Endothelial cell of umbilical vein (primary cell): ENCODE data around the gene MED15. TPM values are rescaled to one million over a fixed set of nuclear protein-coding genes. Genes with fewer than 3 reads are reported as not detected.

Experiments
- BruUV-seq: library from RNA; stranded (reverse); fragments of 400-500 nt; replicated peaks from 2 replicates; lab custom pipeline; 2021; lab: Mats Ljungman, UMichigan
- CTCF ChIA-PET: fragments of 300-600, 350-600 bp; sonication (Branson Sonifier 250); formaldehyde crosslinking; loops from one replicate; lab custom pipeline; 2021; ENCODE audit warnings: antibody characterized with exemption, inconsistent platforms; lab: Charles Lee
- POLR2A ChIA-PET: fragments of 300-600, 350-600 bp; sonication (Branson Sonifier 250); formaldehyde crosslinking; loops from one replicate; lab custom pipeline; 2021; ENCODE audit warnings: antibody characterized with exemption, inconsistent platforms; lab: Charles Lee
- DNase-seq: peaks from one replicate; pipeline ENCODE4 v3.0.0-alpha.2; 2011; ENCODE audit warnings: low read depth, low spot score
- FAIRE-seq: peaks from 2 replicates; lab custom pipeline; 2011; peaks lifted over from hg19 to GRCh38; lab: Jason Lieb, UNC
- H2AFZ ChIP-seq: 2 replicates; pipeline ENCODE4 v1.6.0; 2012; ENCODE audit warnings: low read depth, low read length, control low read depth, inconsistent platforms
- H3K27ac ChIP-seq: 2 replicates; pipeline ENCODE4 v1.5.1; 2011; ENCODE audit warnings: low read depth, mild to moderate bottlenecking, control low read depth, low read length, moderate library complexity; ENCODE audit not compliant: insufficient read depth
- H3K27me3 ChIP-seq, 2 experiments: 2 replicates each; pipeline versions ENCODE4 v1.6.0 to v1.6.1; 2011; ENCODE audit warnings: low read length in 2 of 2, mixed read lengths in 1 of 2; ENCODE audit not compliant: control insufficient read depth in 2 of 2, insufficient read depth in 2 of 2
- H3K36me3 ChIP-seq, 2 experiments: 2 replicates in 1 of 2; 3 replicates in 1 of 2; pipeline ENCODE4 v1.5.1; 2011; ENCODE audit warnings: low read length in 2 of 2, mild to moderate bottlenecking in 1 of 2, moderate library complexity in 1 of 2; ENCODE audit not compliant: control insufficient read depth in 2 of 2, insufficient read depth in 2 of 2; ENCODE audit errors: extremely low read depth in 1 of 2
- H3K4me1 ChIP-seq: 3 replicates; pipeline ENCODE4 v1.5.1; 2011; ENCODE audit warnings: mild to moderate bottlenecking, low read length; ENCODE audit not compliant: control insufficient read depth, insufficient read depth; ENCODE audit errors: extremely low read depth
- H3K4me2 ChIP-seq: 2 replicates; pipeline ENCODE4 v1.6.1; 2011; ENCODE audit warnings: low read length, control low read depth, mixed read lengths; ENCODE audit not compliant: insufficient read depth
- H3K4me3 ChIP-seq, 3 experiments: fragments of 200-600 bp in 1 of 3; sonication (generic), shearing (Covaris generic) in 1 of 3; replicated peaks in 1 of 3; 2 replicates each; pipeline ENCODE4 v1.5.1; 2011 to 2016; ENCODE audit warnings: control low read depth in 3 of 3, low read length in 3 of 3, mild to moderate bottlenecking in 2 of 3, inconsistent platforms in 1 of 3, low read depth in 1 of 3, moderate library complexity in 1 of 3; ENCODE audit not compliant: insufficient read depth in 1 of 3
- H3K79me2 ChIP-seq: 2 replicates; pipeline ENCODE4 v1.6.0; 2012; ENCODE audit warnings: low read length, inconsistent platforms; ENCODE audit not compliant: control insufficient read depth, insufficient read depth
- H3K9ac ChIP-seq: replicated peaks from 2 replicates; pipeline ENCODE3; 2011; ENCODE audit warnings: low read length, control low read depth; ENCODE audit not compliant: insufficient read depth; ENCODE audit errors: extremely low read depth
- H3K9me1 ChIP-seq: replicated peaks from 3 replicates; pipeline ENCODE4 v1.6.0; 2011; ENCODE audit warnings: mild to moderate bottlenecking, low read length; ENCODE audit not compliant: control insufficient read depth, insufficient read depth; ENCODE audit errors: extremely low read depth
- H3K9me3 ChIP-seq: replicated peaks from 2 replicates; pipeline ENCODE4 v1.5.1; 2012; ENCODE audit warnings: low read length, inconsistent platforms; ENCODE audit not compliant: control insufficient read depth, insufficient read depth
- H4K20me1 ChIP-seq: replicated peaks from 2 replicates; pipeline ENCODE3; 2011; ENCODE audit warnings: mild to moderate bottlenecking, low read length; ENCODE audit not compliant: control insufficient read depth, insufficient read depth; ENCODE audit errors: extremely low read depth
- EZH2 ChIP-seq: IDR thresholded peaks from 2 replicates; pipeline ENCODE4 v1.6.1; 2012; ENCODE audit warnings: borderline replicate concordance, low read depth, mild to moderate bottlenecking, moderate library complexity, low read length, inconsistent platforms; ENCODE audit not compliant: severe bottlenecking
- FOS ChIP-seq: IDR thresholded peaks from 2 replicates; pipeline ENCODE4 v1.6.1; 2011; ENCODE audit warnings: mild to moderate bottlenecking, low read length, moderate library complexity, borderline replicate concordance; ENCODE audit not compliant: insufficient read depth
- GATA2 ChIP-seq: IDR thresholded peaks from 2 replicates; pipeline ENCODE4 v1.7.0; 2011; ENCODE audit warnings: low read depth, mild to moderate bottlenecking, moderate library complexity, mixed read lengths, low read length; ENCODE audit not compliant: insufficient read length, insufficient read depth
- JUN ChIP-seq: IDR thresholded peaks from 2 replicates; pipeline ENCODE4 v1.6.1; 2011; ENCODE audit warnings: borderline replicate concordance, low read depth; ENCODE audit not compliant: insufficient read length, insufficient read depth
- MYC ChIP-seq: IDR thresholded peaks from one replicate; pipeline ENCODE4 v1.6.1; 2011; ENCODE audit warnings: mild to moderate bottlenecking, low read depth, low read length
- POLR2A ChIP-seq: IDR thresholded peaks from 2 replicates; pipeline ENCODE4 v1.6.1; 2012; ENCODE audit warnings: low read depth, mild to moderate bottlenecking, control low read depth, low read length
- POLR2AphosphoS5 ChIP-seq: IDR thresholded peaks from 2 replicates; pipeline ENCODE4 v1.6.1; 2012; ENCODE audit warnings: low read depth, mild to moderate bottlenecking, control low read depth, low read length, moderate library complexity; ENCODE audit not compliant: insufficient read depth
- dilution Hi-C: fragments of 300-500 bp; cut with MboI; formaldehyde crosslinking; loops from one replicate; pipeline ENCODE4 v1.15.0; 2019; ENCODE audit warnings: low sequenced_read_pairs; ENCODE audit not compliant: extremely low pct_ligation_motif_present
- intact Hi-C: fragments of 100-400 bp; cut with micrococcal nuclease; formaldehyde crosslinking; loops from one replicate; pipeline ENCODE4 v1.10.0; 2022
- polyA plus RNA-seq, 4 experiments: library from polyadenylated mRNA; depleted of rRNA in 3 of 4; stranded (reverse) in 3 of 4; unstranded in 1 of 4; fragments of >200 nt; gene quantifications; 2 replicates each; pipeline versions ENCODE4 v1.2.1 to v1.2.3, GENCODE V29; 2011 to 2012; ENCODE audit warnings: missing spikeins in 1 of 4
- total RNA-seq: library from RNA; stranded (reverse); gene quantifications from 2 replicates; pipeline ENCODE4 v1.2.3, GENCODE V29; 2021
- TF ChIP-seq, protein P1 (sequence below): IDR thresholded peaks from 2 replicates; pipeline ENCODE4 v1.6.1; 2011; ENCODE audit not compliant: insufficient read depth, insufficient read length
- TF ChIP-seq, protein P2 (sequence below), 2 donors: IDR thresholded peaks; 1 replicate in 1 of 2; 2 replicates in 1 of 2; pipeline ENCODE4 v1.5.1; 2011; ENCODE audit warnings: low read length in 2 of 2, mild to moderate bottlenecking in 2 of 2, moderate library complexity in 2 of 2, control low read depth in 1 of 2, inconsistent platforms in 1 of 2, low read depth in 1 of 2; ENCODE audit not compliant: insufficient read depth in 1 of 2; ENCODE audit errors: extremely low read depth in 1 of 2

Gene MED15
- total and polyA plus RNA-seq, 2 donors (not counting 3 experiments of a cell fraction or from before 2014, with no cell fraction given) = 68.1 to 138 TPM

- CTCF ChIA-PET = no interaction called here
- H3K9me1 ChIP-seq = no peaks in the 10 kb centered on the region
- H3K4me3 ChIP-seq = no peak overlapping the region
- peaks cover 2% of the 10 kb centered on the region for H4K20me1 ChIP-seq
- FAIRE-seq = no peak
- no peak overlapping the region for H3K27ac ChIP-seq
- no peaks in the 10 kb centered on the region for H3K27me3 ChIP-seq
- no peak for DNase-seq
- H3K9ac ChIP-seq = no peak overlapping the region
- dilution Hi-C loops = no loop called here
- peaks cover 5% of the 10 kb centered on the region for H3K4me1 ChIP-seq
- TF ChIP-seq EZH2 (no peak), POLR2A (no peak), POLR2AphosphoS5 (no peak)
- H3K36me3 ChIP-seq = peaks cover 0 to 4% of the 10 kb centered on the region in 2 experiments
- H3K79me2 ChIP-seq = peaks cover 5% of the 10 kb centered on the region
- H3K9me3 ChIP-seq = no peaks in the 10 kb centered on the region
- no peak overlapping the region for H2AFZ ChIP-seq
- intact Hi-C loops = loop anchor here (10.0 kb wide), 1 partner anchor 166 kb away; the partner anchor contains the start of gene DGCR6L
- no peak overlapping the region for H3K4me2 ChIP-seq
- BruUV-seq = no TSS peak
- POLR2A ChIA-PET = no interaction called here
These were observed 16.5 kb upstream of the MED15 start for GRCh38 chr22:20490941-20491307.

GRCh38 chr22:20491346-20491745 lies 16.1 kb upstream of the MED15 start:
- DNase-seq = no peak
- POLR2A ChIA-PET = no interaction called here
- Histone ChIP-seq H3K4me3 (no peak overlapping the region), H3K9me1 (no peaks in the 10 kb centered on the region), H3K9me3 (no peaks in the 10 kb centered on the region), H3K79me2 (peaks cover 5% of the 10 kb centered on the region), H3K36me3 (peaks cover 0 to 4% of the 10 kb centered on the region in 2 experiments), H3K27ac (no peak overlapping the region), H3K9ac (no peak overlapping the region), H4K20me1 (peaks cover 2% of the 10 kb centered on the region), H3K4me2 (no peak overlapping the region), H2AFZ (no peak overlapping the region), H3K4me1 (peaks cover 8% of the 10 kb centered on the region), H3K27me3 (no peaks in the 10 kb centered on the region)
- dilution Hi-C loops = no loop called here
- FAIRE-seq = no peak
- TF ChIP-seq MYC (no peak), JUN (no peak), FOS (no peak), GATA2 (no peak), POLR2AphosphoS5 (no peak), POLR2A (no peak), EZH2 (no peak)
- TF ChIP-seq, protein P1, sequence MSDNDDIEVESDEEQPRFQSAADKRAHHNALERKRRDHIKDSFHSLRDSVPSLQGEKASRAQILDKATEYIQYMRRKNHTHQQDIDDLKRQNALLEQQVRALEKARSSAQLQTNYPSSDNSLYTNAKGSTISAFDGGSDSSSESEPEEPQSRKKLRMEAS = no peak
- TF ChIP-seq, protein P2, sequence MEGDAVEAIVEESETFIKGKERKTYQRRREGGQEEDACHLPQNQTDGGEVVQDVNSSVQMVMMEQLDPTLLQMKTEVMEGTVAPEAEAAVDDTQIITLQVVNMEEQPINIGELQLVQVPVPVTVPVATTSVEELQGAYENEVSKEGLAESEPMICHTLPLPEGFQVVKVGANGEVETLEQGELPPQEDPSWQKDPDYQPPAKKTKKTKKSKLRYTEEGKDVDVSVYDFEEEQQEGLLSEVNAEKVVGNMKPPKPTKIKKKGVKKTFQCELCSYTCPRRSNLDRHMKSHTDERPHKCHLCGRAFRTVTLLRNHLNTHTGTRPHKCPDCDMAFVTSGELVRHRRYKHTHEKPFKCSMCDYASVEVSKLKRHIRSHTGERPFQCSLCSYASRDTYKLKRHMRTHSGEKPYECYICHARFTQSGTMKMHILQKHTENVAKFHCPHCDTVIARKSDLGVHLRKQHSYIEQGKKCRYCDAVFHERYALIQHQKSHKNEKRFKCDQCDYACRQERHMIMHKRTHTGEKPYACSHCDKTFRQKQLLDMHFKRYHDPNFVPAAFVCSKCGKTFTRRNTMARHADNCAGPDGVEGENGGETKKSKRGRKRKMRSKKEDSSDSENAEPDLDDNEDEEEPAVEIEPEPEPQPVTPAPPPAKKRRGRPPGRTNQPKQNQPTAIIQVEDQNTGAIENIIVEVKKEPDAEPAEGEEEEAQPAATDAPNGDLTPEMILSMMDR (IDR thresholded peaks at IDR 0.05; ENCODE audit: extremely low read depth in 1 of 2, insufficient read depth in 1 of 2, low read depth in 1 of 2, low read length in 2 of 2) = no peak
- BruUV-seq = no TSS peak
- intact Hi-C loops = loop anchor here (10.0 kb wide), 1 partner anchor 167 kb away; the partner anchor contains the start of gene DGCR6L
- CTCF ChIA-PET = no interaction called here
